B cell (primary cell): ENCODE measurements around the gene AMMECR1L.
"Not testable (repeated sequence)": the region's sequence is repeated elsewhere in the genome, so short reads cannot be mapped to it uniquely, and the experiment has no call there.

Source experiments
- EZH2 ChIP-seq: IDR thresholded peaks from 2 replicates; pipeline ENCODE4 v1.6.1; 2012; ENCODE audit warnings: borderline replicate concordance, low read depth, mild to moderate bottlenecking, moderate library complexity, low read length; ENCODE audit not compliant: insufficient read depth, poor library complexity, severe bottlenecking
- TF ChIP-seq, protein P1 (sequence below): fragments of 200-600 bp; IDR thresholded peaks from one replicate; pipeline ENCODE4 v1.8.0; 2022; ENCODE audit warnings: antibody characterized with exemption, mild to moderate bottlenecking

DNA sequence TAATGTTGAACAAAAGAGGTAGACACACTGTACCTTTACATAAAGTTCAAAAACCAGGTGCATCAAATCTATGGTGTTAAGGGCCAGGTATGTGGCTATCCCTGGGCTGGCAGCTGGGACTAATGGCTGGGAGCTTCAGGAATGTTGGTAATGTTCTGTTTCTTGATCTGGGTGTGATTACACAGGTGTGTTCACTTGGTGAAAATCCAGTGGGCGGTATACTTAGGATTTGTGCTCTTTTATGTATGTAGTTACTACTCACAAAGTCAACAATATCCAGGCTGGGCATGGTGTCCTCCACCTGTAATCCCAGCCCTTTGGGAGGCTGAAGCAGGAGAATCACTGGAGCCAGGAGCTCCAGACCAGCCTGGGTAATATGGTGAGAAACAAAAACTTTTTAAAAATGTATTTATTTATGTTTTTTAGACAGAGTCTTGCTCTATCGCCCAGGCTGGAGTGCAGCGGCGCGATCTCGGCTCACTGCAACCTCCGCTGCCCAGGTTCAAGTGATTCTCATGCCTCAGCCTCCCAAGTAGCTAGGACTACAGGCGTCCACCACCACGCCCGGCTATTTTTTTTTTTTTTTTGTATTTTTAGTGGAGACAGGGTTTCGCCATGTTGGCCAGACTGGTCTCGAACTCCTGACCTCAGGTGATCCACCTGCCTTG lies 22.1 kb upstream of the AMMECR1L start:
- TF ChIP-seq, protein P1, sequence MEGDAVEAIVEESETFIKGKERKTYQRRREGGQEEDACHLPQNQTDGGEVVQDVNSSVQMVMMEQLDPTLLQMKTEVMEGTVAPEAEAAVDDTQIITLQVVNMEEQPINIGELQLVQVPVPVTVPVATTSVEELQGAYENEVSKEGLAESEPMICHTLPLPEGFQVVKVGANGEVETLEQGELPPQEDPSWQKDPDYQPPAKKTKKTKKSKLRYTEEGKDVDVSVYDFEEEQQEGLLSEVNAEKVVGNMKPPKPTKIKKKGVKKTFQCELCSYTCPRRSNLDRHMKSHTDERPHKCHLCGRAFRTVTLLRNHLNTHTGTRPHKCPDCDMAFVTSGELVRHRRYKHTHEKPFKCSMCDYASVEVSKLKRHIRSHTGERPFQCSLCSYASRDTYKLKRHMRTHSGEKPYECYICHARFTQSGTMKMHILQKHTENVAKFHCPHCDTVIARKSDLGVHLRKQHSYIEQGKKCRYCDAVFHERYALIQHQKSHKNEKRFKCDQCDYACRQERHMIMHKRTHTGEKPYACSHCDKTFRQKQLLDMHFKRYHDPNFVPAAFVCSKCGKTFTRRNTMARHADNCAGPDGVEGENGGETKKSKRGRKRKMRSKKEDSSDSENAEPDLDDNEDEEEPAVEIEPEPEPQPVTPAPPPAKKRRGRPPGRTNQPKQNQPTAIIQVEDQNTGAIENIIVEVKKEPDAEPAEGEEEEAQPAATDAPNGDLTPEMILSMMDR: not testable (repeated sequence)
- not testable (repeated sequence) for TF ChIP-seq EZH2
